ENCODE measurements around the gene POU3F3.
A peak's percentile ranks its signal among the peaks of the same experiment; 100 is the strongest.

Gene POU3F3

DNA sequence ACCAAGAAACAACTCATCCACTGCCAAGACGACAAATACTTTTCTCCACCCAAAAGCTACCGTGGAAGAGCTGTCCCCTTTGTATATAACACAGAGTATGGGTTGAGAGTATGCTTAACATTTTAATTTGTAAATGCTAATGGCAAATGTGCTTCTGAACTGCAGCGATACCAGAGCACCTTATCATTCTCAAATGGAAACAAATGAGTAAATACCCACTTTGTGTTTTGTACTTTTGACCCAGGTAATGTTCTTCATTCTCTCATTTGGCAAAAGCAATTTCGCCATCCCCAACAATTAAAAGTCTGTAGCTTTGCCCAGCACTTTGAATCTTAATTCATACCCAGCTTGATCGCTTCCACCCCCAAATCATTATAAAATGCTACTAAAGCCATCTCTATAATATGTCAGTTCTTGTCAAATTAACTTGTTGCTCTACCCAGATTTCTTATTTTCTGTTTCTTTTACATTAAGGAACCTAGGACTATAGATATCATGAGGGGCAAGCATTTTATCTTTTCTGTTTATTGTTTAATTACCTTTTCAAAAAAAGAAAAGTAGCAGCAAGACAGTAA is 6.2 kb upstream of the POU3F3 start:
- no peak for DNase-seq (ENCODE audit: low spot score)
- no peak overlapping the region for H3K4me3 ChIP-seq
- no peak overlapping the region for H3K27ac ChIP-seq
- TF ChIP-seq, protein P1, sequence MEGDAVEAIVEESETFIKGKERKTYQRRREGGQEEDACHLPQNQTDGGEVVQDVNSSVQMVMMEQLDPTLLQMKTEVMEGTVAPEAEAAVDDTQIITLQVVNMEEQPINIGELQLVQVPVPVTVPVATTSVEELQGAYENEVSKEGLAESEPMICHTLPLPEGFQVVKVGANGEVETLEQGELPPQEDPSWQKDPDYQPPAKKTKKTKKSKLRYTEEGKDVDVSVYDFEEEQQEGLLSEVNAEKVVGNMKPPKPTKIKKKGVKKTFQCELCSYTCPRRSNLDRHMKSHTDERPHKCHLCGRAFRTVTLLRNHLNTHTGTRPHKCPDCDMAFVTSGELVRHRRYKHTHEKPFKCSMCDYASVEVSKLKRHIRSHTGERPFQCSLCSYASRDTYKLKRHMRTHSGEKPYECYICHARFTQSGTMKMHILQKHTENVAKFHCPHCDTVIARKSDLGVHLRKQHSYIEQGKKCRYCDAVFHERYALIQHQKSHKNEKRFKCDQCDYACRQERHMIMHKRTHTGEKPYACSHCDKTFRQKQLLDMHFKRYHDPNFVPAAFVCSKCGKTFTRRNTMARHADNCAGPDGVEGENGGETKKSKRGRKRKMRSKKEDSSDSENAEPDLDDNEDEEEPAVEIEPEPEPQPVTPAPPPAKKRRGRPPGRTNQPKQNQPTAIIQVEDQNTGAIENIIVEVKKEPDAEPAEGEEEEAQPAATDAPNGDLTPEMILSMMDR (IDR thresholded peaks at IDR 0.05), result no peak

DNA sequence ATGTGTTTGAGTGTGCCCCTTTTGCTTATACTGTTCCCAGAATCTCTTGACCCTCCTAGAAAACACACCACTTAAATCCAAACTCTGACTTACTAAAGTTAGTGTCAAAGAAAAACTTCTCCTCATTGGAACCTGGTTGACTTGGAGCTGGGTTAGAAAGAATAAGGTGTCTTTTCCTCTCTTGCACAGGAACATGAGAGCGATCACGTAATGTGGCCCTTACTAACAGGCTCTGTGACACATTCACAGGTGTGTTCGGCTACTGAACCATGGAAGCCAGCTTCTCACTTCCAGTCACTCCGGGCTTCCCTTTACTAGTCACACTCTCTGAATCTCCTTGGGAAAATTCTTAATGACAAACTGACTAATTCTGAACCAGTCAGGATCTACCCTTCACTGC is 5.4 kb upstream of the POU3F3 start:
- no peak overlapping the region for H3K27ac ChIP-seq
- DNase-seq (ENCODE audit: low spot score), result no peak
- TF ChIP-seq, protein P1 (IDR thresholded peaks at IDR 0.05), result no peak
- no peak overlapping the region for H3K4me3 ChIP-seq

DNA sequence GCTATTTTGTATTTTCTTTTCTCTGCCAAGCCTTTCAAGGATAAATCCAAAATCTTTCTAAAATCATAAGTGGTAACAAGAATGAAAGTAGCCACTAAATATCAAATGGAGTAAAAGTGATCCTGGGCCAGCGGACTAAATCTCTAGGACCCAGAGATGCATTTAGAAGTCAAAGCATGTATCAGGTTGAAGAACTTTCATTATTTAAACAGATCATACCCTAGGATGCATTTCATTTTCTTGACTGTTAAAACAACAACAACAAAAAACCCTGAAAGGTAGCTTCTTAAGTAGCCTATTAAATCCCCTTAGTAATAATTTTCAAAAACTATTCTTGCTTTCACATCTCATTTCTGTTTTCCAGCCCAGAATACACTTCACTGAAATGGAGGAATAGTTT is 4.8 kb upstream of the POU3F3 start:
- no peak overlapping the region for H3K27ac ChIP-seq
- H3K4me3 ChIP-seq, result no peak overlapping the region
- DNase-seq (ENCODE audit: low spot score), result no peak

DNA sequence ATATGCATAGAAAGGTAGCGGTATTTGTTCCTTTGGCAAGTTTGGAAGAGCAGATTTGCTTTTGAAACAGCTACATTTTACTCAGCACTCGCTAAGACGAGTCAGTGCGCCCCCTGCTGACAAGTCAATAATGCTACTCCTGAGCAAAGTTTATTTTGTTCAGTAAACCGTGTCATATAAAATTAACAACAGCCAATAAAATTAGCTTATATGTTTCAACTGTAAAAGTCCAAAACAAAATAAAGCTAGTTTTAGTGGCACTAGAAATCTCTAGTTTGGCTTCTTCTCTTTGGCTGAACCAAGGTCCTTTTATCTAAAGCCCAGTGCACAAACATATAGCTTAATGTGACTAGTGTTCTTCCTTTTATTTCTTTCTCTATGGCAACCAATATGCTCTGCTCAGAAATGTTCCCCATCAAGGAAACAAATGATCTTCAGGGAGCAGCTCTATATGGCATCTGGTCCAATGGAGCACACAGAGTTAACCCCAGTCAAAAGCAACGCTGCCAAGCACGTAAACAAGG is 4.2 kb upstream of the POU3F3 start:
- TF ChIP-seq, protein P1 (IDR thresholded peaks at IDR 0.05), result peak; percentile 53
- Histone ChIP-seq H3K4me3 (no peak overlapping the region), H3K27ac (no peak overlapping the region)
- DNase-seq (ENCODE audit: low spot score), result no peak

More for the DNA sequence above, 4.8 kb upstream of the POU3F3 start:
- TF ChIP-seq, protein P1 (IDR thresholded peaks at IDR 0.05), result no peak

DNA sequence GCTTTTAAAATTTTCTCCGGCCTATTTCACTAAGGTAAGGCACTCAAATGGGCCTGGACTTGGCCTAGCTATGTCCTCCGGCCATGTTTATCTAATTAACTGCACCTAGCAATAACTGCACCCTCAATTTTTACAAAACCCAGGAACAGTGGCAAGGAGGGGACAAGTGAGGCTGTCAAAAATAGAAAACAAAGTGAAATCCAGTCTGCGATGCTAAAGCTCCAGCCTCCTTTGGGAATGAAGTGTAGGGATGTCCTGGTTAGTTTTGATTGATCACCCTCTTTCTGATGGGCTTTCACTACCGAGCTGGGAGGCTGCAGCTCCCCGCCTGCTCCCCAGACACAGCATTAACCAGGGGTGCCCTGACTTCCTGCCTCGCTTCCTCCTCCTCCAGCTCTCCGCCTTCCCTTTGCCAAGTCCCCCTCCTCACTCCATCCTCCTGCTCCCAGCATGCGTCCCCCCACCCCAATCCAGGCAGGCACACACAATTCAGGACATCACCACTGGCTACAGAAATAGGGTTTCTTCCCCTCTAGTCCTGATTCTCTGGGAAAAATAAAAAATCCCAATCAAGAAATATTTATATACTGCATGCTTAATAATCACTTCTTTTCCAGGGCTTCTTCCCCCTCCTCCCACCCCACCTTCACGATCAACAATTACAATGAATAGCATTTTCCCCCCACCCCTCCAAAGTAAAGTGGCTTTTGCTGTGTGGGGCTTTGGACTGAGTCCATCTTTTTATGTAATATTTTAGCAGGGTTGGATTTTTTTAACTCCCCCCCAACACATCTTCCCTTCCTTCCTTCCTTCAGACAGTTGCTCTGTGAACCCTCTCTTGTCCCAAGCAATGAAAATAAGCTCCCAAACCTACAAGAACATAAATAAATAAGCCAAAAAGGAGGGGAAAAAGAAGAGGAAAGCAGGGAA is 3.3 kb upstream of the POU3F3 start:
- DNase-seq (ENCODE audit: low spot score), result no peak

DNA sequence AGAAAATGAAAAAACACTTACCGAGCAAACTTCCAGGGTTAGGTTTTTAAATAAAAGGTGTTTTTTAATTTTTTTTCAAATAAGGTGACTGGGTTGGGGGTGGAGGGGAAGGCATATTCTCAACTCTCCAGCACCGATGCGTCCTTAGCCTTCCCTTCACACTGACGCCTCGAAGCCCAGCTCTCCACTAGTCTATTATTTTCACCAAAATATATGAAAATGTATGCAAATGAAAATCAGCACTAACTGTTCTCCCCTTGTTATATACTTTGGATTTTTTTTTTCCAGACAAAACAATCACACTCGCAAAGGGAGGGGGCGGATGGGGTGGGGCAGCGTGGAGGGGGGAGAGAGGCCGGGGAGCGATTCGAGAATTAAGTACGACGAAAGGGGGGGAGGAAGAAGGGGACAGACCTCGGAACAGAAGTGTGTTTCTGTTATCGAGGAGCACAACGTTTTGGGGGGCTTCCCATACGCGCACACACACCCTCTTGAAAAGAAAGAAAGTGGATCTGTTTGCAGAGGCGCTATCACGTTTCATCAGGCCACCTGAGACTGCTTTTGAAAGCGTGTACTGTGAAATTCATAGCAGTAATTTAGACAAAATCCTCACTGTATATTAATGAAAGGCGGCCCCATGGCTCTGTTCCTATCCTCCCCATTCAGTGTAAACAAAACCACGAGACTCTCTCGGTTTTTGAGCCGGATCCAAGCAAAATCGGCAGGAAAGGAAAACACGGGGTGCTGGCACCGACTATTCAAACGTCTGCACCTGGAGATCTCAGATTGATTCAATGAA is 2.4 kb upstream of the POU3F3 start:
- H3K4me3 ChIP-seq, result no peak overlapping the region
- no peak for DNase-seq (ENCODE audit: low spot score)
- no peak overlapping the region for H3K27ac ChIP-seq
- TF ChIP-seq, protein P1 (IDR thresholded peaks at IDR 0.05), result no peak

More for the DNA sequence above, 3.3 kb upstream of the POU3F3 start:
- no peak overlapping the region for H3K27ac ChIP-seq
- no peak overlapping the region for H3K4me3 ChIP-seq
- TF ChIP-seq, protein P1 (IDR thresholded peaks at IDR 0.05), result no peak
